ENCODE data around the gene GLS2.
"Not testable (repeated sequence)": the region's sequence is repeated elsewhere in the genome, so short reads cannot be mapped to it uniquely, and the experiment has no call there.

The GLS2 gene

DNA sequence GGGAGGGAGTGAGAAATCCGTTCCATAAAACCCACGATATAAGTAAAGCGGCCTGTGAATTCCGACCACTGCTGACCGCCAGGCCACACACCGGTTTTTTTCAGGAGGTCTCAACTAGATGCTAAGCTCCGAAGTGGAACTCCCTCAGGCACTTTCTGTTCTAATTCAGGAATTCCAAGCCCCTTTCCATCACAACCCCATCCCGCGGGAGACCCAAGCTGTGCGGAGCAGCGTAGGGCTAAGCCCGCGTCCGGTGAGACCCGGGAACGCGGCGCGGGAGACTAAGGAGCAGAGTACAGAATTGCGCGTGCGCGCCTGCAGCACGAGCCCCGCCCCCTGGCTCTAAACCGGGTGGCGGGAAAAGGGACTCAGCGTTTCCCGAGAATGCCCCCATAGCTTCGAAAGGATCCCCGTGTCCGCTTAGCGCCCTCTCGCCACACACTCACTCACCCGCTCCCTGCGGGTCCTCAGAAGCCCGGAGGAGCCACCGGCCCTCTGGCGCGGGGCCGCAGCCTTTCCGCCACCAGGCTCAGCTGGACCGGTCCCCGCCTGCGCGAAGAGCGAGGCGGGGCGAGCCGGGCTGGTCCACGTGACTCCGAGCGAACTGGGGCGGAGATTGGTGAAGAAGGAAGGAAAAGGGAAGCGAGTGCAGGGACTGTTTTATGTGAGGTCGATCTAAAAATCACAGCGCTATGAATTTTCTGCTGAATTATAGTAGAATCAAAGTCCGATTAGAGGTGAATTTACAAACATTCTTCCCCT, 38.9 kb downstream of the GLS2 start, which contains the start of gene TIMELESS:
TSS of gene TIMELESS (minus strand) at position 567 of the 762 bp plus-strand sequence. CDS start 15,256 bp downstream, outside the sequence.
- peak; percentile 95 for DNase-seq (ENCODE audit: low read depth, low spot score)

DNA sequence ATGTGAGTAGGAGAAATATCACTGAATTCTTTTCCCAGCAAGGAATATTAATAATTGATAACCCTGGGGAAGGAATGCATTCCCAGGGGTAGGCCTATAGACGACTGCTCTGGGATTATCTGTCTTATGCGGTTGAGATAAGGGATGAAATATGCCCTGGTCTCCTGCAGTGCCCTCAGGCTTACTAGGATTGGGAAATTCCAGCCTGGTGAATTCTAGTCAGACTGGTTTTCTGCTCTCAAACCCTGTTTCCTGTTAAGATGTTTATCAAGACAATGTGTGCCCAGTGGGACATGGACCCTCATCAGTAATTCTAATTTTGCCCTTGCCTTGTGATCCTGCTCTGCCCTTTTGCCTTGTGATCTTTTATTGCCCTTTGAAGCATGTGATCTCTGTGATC, 44.8 kb downstream of the GLS2 start:
- not testable (repeated sequence) for DNase-seq (ENCODE audit: low read depth, low spot score)

DNA sequence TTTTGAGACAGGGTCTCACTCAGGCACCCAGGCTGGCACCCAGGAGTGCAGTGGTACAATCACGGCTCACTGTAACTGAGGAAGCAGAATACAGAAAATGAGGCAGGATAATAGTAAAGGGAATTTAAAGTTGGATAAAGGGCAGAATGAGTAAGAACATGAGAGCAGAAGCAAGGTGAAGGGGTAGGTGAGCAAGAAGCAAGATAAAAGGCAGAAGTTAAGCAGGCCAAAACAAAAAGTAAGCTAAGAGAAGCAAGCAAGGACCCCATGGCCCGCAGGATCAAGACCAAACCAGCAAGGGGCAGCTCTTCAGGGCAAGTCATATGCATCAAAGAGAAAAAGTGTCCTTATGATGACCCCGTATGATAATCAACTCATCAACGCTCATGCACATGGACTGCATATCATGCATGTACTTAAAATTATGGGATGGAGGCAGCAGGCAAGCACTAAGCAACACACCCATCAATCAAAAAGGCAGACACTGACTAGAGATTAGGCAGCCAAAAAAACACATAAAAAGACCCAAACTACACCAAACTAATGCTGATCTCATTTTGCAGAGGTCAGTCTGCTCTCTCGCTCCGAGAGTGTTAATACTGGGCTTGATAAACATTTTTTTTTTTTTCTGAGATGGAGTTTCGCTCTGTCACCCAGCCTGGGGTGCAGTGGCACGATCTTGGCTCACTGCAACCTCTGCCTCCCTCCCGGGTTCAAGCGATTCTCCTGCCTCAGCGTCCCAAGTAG, 50.4 kb downstream of the GLS2 start:
- DNase-seq (ENCODE audit: low read depth, low spot score) = no peak

DNA sequence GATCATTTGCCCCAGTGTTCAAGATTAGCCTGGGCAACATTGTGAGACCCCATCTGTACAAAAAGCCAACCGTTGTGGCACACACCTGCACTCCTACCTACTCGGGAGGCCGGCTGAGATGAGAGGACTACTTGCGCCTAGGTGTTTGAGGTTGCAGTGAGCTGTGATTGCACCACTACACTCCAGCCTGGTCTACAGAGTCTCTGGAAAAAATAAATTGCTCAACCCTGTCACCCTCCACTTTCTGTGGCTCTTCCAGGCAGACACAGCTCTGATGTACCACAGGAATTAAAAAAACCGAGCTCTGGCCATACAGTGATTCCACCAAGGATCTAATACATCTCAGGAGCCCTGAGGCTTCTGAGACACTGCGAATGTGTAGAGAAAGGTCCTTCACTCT, 53.1 kb downstream of the GLS2 start:
- DNase-seq (ENCODE audit: low read depth, low spot score) = no peak

DNA sequence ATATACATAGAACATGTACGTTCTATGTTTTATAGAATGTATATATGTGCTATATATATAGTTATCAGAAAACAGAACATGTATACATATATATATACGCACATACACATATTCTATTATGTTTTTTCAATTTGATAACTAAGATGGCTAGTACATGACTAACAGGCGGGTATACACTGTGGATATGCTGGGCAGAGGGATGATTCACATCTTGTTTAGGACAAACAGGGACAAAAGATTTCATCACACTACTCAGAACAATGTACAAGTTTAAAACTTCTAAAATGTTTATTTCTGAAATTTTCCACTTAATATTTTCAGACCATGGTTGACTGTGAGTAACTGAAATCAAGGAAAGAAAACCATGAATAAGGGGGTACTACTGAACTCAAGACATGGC, 56.1 kb downstream of the GLS2 start:
- DNase-seq (ENCODE audit: low read depth, low spot score) = no peak

DNA sequence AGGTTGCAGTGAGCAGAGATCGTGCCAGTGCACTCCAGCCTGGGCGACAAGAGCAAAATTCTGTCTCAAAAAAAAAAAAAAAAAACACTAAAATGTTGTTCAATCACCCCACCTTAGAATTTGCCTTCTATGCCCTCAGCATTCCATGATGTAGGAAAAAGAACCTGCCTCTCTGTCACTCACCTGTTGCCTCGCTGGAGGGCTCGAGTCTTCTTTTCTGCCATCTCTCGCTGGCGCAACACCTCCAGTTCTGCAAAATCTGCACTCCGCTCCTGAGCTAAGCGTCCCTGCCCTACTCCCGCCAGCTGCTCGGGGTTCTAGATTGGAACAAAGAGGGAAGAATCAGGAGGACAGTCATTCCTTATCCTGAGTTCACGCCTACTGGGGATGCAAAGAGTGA, 56.7 kb downstream of the GLS2 start:
- DNase-seq (ENCODE audit: low read depth, low spot score) = no peak

DNA sequence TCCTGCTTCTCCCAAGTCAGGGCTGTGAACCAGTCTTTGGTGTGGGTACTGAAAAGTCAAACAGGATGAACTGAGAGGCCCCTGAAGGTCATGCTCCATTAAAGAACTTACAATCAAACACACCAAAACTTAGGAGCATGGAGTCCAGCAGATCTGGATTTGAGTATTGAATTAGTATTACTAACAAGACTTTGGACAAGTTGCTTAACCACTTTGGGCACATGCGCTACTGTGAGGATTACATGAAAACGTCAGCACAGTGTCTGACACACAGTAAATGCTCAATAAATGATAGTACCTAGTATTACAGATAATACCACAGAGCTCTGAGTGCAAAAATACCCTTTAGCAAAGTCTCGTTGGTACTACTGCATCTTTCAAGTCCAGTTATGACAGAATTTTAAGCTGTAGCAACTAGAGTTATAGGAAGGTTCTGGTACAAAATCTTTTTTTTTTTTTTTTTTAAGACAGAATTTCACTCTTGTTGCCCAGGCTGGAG, 62.0 kb downstream of the GLS2 start:
- no peak for DNase-seq (ENCODE audit: low read depth, low spot score)

DNA sequence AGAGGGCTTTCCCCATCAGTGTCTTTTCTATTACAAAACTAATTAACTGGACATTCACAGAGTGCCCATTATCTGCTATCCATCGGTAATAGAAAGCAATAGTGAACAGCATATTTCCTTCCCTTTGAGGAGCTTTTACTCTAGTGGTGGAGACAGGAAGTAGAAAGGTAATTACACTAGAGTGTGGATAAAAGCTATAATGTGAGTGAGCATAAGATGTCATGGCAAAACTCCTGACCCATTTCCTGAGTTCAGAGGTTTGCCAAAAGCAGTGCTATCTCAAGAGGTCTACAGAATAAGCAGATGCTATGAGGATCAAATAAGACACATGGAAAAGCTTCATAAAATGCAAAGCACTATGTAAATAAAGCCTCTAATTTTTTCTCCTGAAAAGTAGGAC, 62.8 kb downstream of the GLS2 start:
- no peak for DNase-seq (ENCODE audit: low read depth, low spot score)
